Measurements from ENCODE around the gene UNC5A. TPM values are rescaled to one million over a fixed set of nuclear protein-coding genes. Genes with fewer than 3 reads are reported as not detected.

The UNC5A gene
- total RNA-seq, 3 donors from 2014 or later = 0.07 to 0.16 TPM; not detected in 1

DNA sequence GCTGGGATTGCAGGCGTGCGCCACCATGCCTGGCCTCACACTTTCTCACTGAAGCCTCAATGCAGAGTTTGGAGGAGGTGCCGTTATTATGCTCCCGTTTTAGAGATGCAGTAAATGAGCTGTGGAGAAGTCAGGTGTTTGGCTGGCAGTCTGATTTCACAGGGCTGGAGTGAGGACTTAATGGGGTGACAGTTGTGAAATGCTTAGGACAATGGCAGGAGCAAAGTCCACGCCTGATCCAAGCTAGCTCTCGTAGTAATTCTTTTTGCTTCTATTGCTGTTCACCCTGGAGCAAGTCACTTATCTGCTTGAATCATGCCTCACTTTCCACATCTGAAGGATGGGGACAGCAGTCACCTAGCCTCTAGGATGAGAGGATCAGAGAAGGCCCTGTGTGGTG is 21.8 kb downstream of the UNC5A start:
- no peak for DNase-seq
- H3K4me1 ChIP-seq (ENCODE audit: low read depth) = no peaks in the 10 kb centered on the region
- no peak for ATAC-seq
- no peak overlapping the region for H3K4me3 ChIP-seq
- H3K9me3 ChIP-seq = no peaks in the 10 kb centered on the region
- H3K36me3 ChIP-seq (ENCODE audit: low read depth) = no peaks in the 10 kb centered on the region
- intact Hi-C loops (cut with DNase I, micrococcal nuclease) = no loop called here
- TF ChIP-seq, protein P1, sequence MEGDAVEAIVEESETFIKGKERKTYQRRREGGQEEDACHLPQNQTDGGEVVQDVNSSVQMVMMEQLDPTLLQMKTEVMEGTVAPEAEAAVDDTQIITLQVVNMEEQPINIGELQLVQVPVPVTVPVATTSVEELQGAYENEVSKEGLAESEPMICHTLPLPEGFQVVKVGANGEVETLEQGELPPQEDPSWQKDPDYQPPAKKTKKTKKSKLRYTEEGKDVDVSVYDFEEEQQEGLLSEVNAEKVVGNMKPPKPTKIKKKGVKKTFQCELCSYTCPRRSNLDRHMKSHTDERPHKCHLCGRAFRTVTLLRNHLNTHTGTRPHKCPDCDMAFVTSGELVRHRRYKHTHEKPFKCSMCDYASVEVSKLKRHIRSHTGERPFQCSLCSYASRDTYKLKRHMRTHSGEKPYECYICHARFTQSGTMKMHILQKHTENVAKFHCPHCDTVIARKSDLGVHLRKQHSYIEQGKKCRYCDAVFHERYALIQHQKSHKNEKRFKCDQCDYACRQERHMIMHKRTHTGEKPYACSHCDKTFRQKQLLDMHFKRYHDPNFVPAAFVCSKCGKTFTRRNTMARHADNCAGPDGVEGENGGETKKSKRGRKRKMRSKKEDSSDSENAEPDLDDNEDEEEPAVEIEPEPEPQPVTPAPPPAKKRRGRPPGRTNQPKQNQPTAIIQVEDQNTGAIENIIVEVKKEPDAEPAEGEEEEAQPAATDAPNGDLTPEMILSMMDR (IDR thresholded peaks at IDR 0.05) = no peak

DNA sequence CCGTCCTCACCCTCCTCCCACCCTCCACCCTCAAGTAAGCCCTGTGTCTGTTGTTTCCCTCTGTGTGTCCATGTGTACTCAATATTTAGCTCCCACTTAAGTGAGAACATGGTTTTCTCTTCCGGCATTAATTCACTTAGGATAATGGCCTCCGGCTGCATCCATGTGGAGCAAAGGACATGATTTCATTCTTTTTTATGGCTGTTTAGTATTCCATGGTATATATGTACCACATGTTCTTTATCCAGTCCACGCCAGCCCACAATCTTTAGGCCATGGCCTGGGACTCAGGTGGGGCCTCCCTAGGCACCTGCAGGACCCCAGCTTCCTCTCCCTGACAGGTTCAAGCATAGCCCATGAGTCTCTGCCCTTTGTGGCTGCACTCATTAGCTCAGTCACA is 22.9 kb downstream of the UNC5A start:
- DNase-seq = no peak
- H3K9me3 ChIP-seq = no peaks in the 10 kb centered on the region
- no peaks in the 10 kb centered on the region for H3K4me1 ChIP-seq (ENCODE audit: low read depth)
- intact Hi-C loops (cut with DNase I, micrococcal nuclease) = no loop called here
- ATAC-seq = no peak
- H3K4me3 ChIP-seq = no peak overlapping the region
- TF ChIP-seq, protein P1 (IDR thresholded peaks at IDR 0.05) = no peak
- no peaks in the 10 kb centered on the region for H3K36me3 ChIP-seq (ENCODE audit: low read depth)

DNA sequence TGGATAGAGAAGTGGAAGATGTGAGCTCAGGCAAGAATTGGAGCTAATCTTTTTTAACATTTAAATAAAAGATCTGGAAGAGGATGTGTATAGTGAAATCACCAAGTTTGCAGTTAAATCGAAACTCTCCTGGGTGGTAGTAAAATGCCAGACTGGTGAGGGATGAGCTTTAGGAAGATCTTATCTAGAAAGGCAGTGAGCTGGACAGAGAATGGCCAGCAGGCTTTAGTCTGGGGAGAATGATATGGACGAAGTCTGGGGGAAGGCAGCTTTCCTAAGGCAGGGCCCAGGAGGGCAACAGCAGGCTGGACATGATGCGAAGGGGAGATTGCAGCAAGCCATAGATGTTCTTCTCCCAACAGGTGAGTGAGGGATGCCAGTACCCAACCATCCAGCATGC is 25.6 kb downstream of the UNC5A start:
- H3K9me3 ChIP-seq = no peaks in the 10 kb centered on the region
- TF ChIP-seq, protein P1 (IDR thresholded peaks at IDR 0.05) = no peak
- no peaks in the 10 kb centered on the region for H3K36me3 ChIP-seq (ENCODE audit: low read depth)
- no peaks in the 10 kb centered on the region for H3K4me1 ChIP-seq (ENCODE audit: low read depth)
- ATAC-seq (no peak), DNase-seq (no peak)
- intact Hi-C loops (cut with DNase I, micrococcal nuclease) = no loop called here
- H3K4me3 ChIP-seq = no peak overlapping the region

DNA sequence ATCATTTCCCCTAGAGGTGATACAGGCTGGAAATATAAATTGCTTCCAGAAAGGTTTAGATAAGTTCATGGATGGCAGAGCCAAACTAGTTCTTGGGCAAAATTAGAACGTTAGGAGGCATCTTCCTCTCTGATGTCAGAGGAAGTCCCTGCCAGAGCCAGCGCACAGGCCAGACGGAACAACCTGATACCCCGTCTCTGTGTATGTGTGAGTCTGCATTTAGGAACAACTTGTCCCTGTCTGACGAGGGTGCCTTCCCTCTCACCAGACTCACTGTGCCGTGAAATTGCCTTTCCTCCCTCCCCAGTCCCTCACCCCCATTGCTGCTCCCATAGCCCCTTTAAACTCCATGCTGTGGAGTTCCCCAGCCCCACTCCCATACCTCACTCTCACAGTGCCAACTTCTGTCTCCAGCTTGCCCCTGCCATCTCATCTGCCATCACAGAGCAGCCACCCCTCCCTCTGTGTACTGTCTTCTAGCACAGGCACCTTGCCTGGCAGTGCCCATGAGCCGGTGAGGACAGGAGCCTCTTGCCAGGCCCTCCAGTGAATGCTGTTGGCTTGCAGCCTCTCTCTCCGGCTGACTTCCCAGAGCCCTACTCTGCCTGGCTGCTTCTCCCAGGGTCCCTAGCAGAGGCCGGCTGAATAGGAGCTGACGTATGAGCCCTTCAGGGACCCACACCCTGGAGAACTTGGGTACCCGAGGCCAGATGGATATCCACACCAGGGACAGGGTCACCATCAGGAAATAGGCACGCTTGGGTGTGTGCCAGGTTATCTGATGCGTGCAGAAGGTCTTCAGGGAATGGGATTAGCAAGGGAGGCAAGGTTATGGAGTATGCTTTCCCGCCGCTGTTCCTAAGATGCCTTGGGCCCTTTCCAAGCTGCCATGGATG is 26.7 kb downstream of the UNC5A start:
- ATAC-seq (no peak), DNase-seq (no peak)
- no peaks in the 10 kb centered on the region for H3K4me1 ChIP-seq (ENCODE audit: low read depth)
- no peaks in the 10 kb centered on the region for H3K36me3 ChIP-seq (ENCODE audit: low read depth)
- TF ChIP-seq, protein P1 (IDR thresholded peaks at IDR 0.05) = no peak
- H3K4me3 ChIP-seq = no peak overlapping the region
- intact Hi-C loops (cut with DNase I, micrococcal nuclease) = no loop called here
- no peaks in the 10 kb centered on the region for H3K9me3 ChIP-seq

DNA sequence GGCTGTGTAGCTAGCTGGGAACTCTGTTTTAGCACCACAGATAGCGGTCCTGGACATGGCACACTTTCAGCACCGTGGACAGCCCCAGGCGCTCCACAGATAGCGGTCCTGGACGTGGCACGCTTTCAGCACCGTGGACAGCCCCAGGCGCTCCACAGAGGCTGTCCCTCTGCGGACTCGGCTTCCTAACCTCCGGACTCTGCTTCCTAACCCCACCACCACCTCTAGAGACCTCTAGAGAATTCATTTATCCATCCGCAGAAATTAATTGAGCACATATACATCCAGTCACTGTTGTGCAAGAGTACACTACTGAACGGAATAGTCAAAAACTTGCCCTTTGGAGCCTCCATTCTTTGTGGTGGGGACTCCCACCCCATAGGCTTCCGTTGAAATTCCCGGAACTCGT is 27.4 kb downstream of the UNC5A start:
- peak; percentile 97 for ATAC-seq
- DNase-seq = peak; percentile 80 to 93 (median 89)
- H3K9me3 ChIP-seq = no peaks in the 10 kb centered on the region
- intact Hi-C loops (cut with DNase I, micrococcal nuclease) = no loop called here
- H3K4me3 ChIP-seq = no peak overlapping the region
- no peaks in the 10 kb centered on the region for H3K4me1 ChIP-seq (ENCODE audit: low read depth)
- TF ChIP-seq, protein P1 (IDR thresholded peaks at IDR 0.05) = no peak
- no peaks in the 10 kb centered on the region for H3K36me3 ChIP-seq (ENCODE audit: low read depth)
